HG02852 (cell line): ENCODE measurements around the gene PLPP3.

Source experiments
- ATAC-seq: cut with Tn5 transposase; IDR thresholded peaks from one replicate; pipeline ENCODE4 v1.9.1; 2021; ENCODE audit warnings: mild to moderate bottlenecking, moderate library complexity; ENCODE audit not compliant: unreplicated experiment

PLPP3 gene

DNA sequence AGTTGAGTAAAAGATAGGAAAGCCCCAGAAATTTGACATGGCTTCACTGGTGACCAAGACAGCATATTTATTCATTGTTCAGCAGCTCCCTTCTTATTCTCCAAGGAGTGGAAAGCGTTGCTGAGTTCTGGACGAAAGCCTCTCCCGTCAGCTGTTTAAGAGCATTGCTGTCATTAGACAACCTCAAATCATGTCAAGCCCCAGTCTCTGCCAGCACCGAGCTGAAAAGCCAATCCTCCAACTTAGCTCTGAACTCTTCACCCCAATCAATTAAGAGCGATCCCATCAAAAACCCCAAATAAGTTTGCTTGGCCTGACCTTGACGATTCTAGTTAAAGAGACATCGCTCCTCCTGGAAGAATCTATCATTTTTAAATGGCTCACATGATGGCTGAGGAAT, 110.8 kb downstream of the PLPP3 start:
- no peak for ATAC-seq

- no peak for ATAC-seq
Observed at GRCh38 chr1:56466538-56466937, 112.8 kb downstream of the PLPP3 start.

DNA sequence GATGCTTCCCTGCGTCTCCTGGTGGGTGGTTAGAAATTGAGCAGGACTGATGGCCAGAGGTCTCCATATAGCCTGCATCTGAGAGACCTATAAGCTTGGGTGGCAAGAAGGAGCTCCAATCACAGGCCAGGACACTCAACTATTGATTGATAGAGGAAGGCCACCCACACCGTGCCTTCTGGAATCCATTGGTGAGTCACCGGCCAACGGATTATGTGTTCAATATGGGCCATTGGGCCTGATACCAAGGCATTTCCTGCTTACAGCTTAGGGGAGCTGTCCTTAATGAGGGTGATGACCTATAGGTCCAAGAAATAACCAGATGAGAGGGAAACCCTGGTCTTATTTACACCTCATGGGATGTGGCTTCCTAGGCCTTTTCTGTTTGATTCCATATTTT, 115.1 kb downstream of the PLPP3 start:
- no peak for ATAC-seq

DNA sequence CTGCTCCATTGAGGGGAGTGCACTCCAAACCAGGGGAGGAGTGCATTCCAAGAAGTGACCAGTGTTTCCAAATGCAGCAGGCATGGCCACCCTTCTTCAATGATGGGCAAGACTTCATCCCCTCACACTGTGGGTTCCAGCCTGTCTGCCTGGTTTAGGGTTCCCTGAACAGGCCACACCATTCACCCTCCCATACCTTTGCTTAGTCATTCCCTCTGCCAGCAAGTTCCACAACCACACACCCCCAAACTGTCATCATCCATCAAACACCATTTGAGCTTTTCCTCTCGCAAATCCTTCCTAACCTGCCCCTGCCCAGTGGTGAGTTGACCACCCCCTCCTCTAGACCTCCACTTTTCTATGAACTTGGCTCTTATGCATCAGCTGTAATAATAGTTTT, 116.0 kb downstream of the PLPP3 start:
- no peak for ATAC-seq

DNA sequence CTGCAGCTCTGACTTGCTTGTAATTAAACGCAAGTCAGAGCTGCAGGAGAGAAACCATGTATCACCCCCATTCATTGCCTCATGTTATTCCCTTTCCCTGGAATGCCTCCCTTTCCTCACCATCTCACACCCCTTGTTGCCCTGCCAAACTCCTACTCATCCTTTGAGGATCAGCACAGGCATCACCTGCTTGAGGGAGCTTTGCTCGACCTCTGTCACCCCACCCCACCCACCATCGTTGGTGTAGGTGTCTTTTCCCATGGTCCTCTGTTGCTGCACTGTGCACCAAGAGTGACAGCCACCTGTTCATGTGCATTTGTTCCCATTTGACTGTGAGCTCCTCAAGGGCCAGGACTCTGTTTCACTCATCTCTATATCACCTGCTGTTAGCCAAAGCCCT, 117.2 kb downstream of the PLPP3 start:
- no peak for ATAC-seq

- ATAC-seq, result no peak
Observed at GRCh38 chr1:56461158-56462127, 117.9 kb downstream of the PLPP3 start.

DNA sequence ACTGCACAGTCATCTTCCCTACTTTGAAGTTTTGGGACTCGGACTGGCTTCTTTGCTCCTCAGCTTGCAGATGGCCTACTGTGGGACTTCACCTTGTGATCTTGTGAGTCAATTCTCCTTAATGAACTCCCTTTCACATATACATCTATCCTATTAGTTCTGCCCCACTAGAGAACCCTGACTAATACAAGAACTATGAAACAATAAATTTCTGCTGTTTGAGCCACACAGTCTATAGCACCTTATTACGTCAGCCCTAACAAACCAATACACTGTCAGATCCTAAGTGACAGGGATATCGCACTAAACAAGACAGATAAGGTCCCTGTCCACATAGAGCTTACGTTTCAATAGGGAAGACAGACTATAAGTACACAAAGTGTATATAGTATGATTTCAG, 120.1 kb downstream of the PLPP3 start:
- no peak for ATAC-seq

- ATAC-seq, result no peak
Observed at GRCh38 chr1:56457756-56458375, 121.5 kb downstream of the PLPP3 start.

- ATAC-seq, result no peak
Observed at GRCh38 chr1:56456435-56457101, 122.8 kb downstream of the PLPP3 start.

DNA sequence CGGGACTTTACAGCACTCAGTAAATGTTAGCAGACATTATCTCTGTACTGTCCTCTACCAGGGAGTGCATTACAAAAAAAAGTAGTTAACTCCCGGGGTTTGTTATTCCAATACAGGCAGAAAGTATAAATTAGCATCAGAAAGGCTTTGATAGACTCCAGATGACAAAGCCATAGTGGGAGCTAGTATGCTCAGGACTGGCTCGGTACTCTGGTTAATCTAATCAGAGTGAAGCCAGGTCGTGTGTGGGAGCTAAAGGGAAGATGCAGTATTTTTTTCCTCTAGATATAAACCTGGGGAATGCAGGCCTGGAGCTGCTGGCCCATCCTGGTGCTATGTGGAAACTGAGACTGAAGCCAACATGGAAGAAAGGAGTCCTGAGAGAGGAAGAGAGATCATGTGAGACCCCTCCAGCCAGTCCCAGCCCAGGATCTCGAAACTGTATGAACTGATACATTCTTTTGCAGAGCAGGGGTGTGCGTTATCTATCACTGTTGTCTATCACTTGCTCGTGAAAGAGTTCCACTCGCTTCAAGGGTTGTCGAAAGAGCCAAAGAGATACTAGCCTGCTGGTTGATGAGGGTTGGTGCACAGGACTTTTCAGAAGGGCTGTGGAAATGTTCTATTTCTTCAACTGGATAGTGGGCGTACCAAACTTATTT, 125.8 kb downstream of the PLPP3 start:
- ATAC-seq, result no peak

- no peak for ATAC-seq
Observed at GRCh38 chr1:56453016-56453415, 126.3 kb downstream of the PLPP3 start.

DNA sequence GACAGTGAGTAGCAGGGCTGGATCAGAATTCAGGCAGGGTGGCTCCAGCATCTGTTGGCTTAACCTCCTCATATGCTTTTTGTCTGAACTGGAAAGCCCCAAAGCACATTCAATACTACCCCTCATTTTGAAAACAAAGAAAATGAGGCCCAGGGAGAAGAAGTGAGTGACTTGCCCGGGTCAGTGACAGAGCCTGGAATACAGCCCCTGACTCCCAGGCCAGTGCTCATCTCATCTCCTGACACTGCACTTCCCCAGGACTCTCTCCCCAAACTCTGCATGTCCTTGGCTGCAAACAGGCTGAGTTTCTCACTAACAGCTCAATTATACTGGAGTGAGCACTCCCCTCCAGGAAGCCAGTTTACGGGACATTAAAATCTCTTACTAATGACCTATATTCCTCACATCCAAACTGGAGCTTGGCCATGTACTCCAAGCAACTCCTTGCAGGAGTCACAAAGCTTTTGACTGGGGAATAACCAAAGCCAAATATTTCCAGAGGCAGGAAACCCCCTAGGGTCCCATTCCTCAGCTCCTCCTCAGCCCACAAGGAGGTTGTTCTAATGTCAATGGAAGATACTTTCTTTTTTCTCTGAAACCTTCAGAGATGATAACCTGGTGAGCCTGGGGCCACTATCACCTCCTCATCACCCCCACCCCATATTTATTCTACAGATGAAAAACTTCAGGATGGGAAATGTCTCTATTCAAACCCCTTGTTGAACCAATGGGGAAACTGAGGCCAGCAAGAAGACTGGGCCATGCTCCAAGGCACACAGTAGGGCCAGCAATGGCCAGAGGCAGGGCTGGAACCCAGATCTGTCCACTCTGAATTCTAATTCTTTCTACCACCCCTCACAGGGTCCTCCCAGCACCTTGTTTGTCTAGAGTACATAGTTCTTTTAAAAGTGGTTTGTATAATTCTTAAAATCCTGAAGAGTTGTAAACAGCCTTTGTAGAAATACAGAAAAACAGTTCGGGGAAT, 127.0 kb downstream of the PLPP3 start:
- no peak for ATAC-seq

GRCh38 chr1:56451491-56451890, 127.9 kb downstream of the PLPP3 start:
- ATAC-seq, result no peak

- ATAC-seq, result no peak
Observed at GRCh38 chr1:56450004-56450666, 129.2 kb downstream of the PLPP3 start.

GRCh38 chr1:56448529-56449300, 130.6 kb downstream of the PLPP3 start:
- ATAC-seq, result no peak

DNA sequence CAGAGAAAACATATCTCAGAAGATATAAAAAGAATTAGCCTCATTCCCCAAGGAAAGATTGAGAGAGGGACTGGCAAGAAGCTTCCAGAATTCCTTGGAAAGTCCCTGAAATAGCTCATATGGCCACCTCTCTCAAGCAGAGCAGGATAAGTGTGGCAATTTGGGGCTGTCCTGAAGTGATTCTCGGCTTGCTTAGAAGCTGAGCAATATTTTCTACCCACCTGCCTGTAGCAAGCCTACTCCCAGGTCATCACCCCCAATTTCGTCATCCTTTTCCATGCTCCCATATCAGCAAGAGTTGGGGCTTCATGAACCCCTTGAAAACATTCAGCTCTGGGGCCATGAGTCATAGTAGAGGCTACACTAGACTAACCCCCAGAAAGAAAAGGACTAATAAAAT, 131.5 kb downstream of the PLPP3 start:
- ATAC-seq, result no peak

GRCh38 chr1:56446531-56447098, 132.7 kb downstream of the PLPP3 start:
- ATAC-seq, result no peak

DNA sequence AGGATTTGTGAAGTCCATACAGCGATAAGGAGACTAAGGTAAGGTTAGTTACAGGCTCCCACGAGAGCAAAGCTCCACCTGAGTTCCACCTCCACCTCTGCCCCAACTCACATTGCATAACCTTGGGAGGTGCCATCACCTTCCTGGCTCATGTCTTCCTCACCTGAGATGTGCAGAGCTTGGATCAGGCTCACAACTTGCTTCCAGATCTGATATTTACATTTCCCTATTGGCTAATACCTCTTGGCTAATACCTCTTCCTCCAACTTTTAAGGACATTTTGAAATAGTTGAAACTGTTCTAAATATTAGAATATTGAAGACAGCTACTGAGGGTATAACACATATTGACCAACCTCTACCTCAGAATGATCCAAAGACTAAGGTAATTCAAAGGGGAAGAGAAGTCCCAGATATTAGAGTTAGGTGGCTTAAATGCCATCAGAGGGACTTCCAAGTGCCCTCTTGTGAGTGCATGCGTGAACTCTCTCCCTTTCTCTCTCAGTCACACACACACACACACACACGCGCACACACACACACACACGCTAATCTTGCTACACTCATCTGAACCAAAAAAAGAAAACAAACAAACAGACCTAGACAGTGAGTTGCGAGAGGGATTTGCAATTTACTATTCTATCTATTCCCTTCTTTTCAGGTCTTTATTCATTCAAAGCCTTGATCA, 134.3 kb downstream of the PLPP3 start:
- no peak for ATAC-seq
